GM12878 (cell line): ENCODE measurements around the gene ZNF627. TPM values are rescaled to one million over a fixed set of nuclear protein-coding genes. Genes with fewer than 3 reads are reported as not detected.

ENCODE experiments used
- ATAC-seq: fragments of 200-7000 bp; cut with Tn5 transposase; 3 replicates; pipeline ENCODE4 v1.9.1; 2020; ENCODE audit warnings: mild to moderate bottlenecking, moderate library complexity
- BruUV-seq: library from RNA; stranded (reverse); fragments of 400-500 nt; replicated peaks from 2 replicates; lab custom pipeline; 2021; lab: Mats Ljungman, UMichigan
- CTCF ChIA-PET: fragments of 300-600 bp; sonication (Branson Sonifier 250); formaldehyde crosslinking; extraction: SDS; loops from one replicate; lab custom pipeline; 2021; ENCODE audit warnings: inconsistent platforms; lab: Yijun Ruan, JAX
- POLR2A ChIA-PET: fragments of 350-600 bp; formaldehyde crosslinking; extraction: SDS; loops from one replicate; lab custom pipeline; 2021; ENCODE audit warnings: inconsistent platforms; lab: Charles Lee
- RAD21 ChIA-PET: fragments of 300-600 bp; sonication (Branson Sonifier 250); formaldehyde crosslinking; loops from one replicate; lab custom pipeline; 2023; ENCODE audit warnings: antibody characterized with exemption; ENCODE audit not compliant: unreplicated experiment; lab: Charles Lee
- SMC1A ChIA-PET: fragments of 300-600 bp; sonication (Branson Sonifier 250); formaldehyde crosslinking; loops from one replicate; lab custom pipeline; 2023; ENCODE audit not compliant: unreplicated experiment, uncharacterized antibody; lab: Charles Lee
- DNase-seq: peaks from one replicate; pipeline ENCODE4 v3.0.0-alpha.2; 2011; ENCODE audit warnings: low read depth, low spot score
- FAIRE-seq: peaks from 3 replicates; lab custom pipeline; 2011; peaks lifted over from hg19 to GRCh38; lab: Jason Lieb, UNC
- H2AFZ ChIP-seq: 2 replicates; pipeline ENCODE4 v1.6.0; 2011; ENCODE audit warnings: low read depth, low read length, control low read depth; ENCODE audit not compliant: control insufficient read depth
- H3K27ac ChIP-seq: 2 replicates; pipeline ENCODE4 v1.5.1; 2011; ENCODE audit warnings: control low read depth; ENCODE audit not compliant: control insufficient read depth, insufficient read depth
- H3K27me3 ChIP-seq, 2 experiments: replicated peaks in 1 of 2; 2 replicates each; pipeline versions ENCODE4 v1.6.0 to v1.6.1; 2011; ENCODE audit warnings: low read length in 1 of 2; ENCODE audit not compliant: control insufficient read depth in 2 of 2, insufficient read depth in 2 of 2
- H3K36me3 ChIP-seq, 2 experiments: 2 replicates each; pipeline ENCODE4 v1.5.1; 2011; ENCODE audit warnings: low read length in 1 of 2; ENCODE audit not compliant: control insufficient read depth in 2 of 2, insufficient read depth in 2 of 2
- H3K4me1 ChIP-seq: 2 replicates; pipeline ENCODE4 v1.6.1; 2011; ENCODE audit warnings: mild to moderate bottlenecking, low read length, moderate library complexity, mixed read lengths; ENCODE audit not compliant: control insufficient read depth, insufficient read depth
- H3K4me2 ChIP-seq: 2 replicates; pipeline ENCODE4 v1.6.0; 2011; ENCODE audit warnings: control low read depth; ENCODE audit not compliant: control insufficient read depth, insufficient read depth
- H3K4me3 ChIP-seq: fragments of 200-600 bp; sonication (generic); 2 replicates; pipeline ENCODE4 v1.5.1; 2016
- H3K79me2 ChIP-seq: 2 replicates; pipeline ENCODE4 v1.6.0; 2011; ENCODE audit warnings: low read length; ENCODE audit not compliant: control insufficient read depth, insufficient read depth
- H3K9ac ChIP-seq: 2 replicates; pipeline ENCODE4 v1.8.0; 2011; ENCODE audit warnings: low read length, control low read depth, mixed read lengths; ENCODE audit not compliant: control insufficient read depth, insufficient read depth
- H3K9me3 ChIP-seq: replicated peaks from 3 replicates; pipeline ENCODE4 v1.5.1; 2011; ENCODE audit warnings: mild to moderate bottlenecking, low read length; ENCODE audit not compliant: control insufficient read depth, insufficient read depth
- H4K20me1 ChIP-seq: 2 replicates; pipeline ENCODE4 v1.6.0; 2011; ENCODE audit not compliant: control insufficient read depth, insufficient read depth
- BCL11A ChIP-seq: IDR thresholded peaks from 2 replicates; pipeline ENCODE4 v1.6.1; 2011; ENCODE audit warnings: low read depth, low read length
- DPF2 ChIP-seq: fragments of 450-650 bp; IDR thresholded peaks from 2 replicates; pipeline ENCODE4 v1.6.1; 2017; ENCODE audit warnings: mild to moderate bottlenecking
- ELK1 ChIP-seq: IDR thresholded peaks from 2 replicates; pipeline ENCODE4 v1.6.1; 2012; ENCODE audit warnings: low read depth, low read length, improper control_type of control experiment
- FOS ChIP-seq: IDR thresholded peaks from 3 replicates; pipeline ENCODE4 v1.6.1; 2011; ENCODE audit warnings: borderline replicate concordance; ENCODE audit not compliant: insufficient read length; ENCODE audit errors: extremely low read depth
- GABPA ChIP-seq: IDR thresholded peaks from 2 replicates; pipeline ENCODE4 v1.6.1; 2014; ENCODE audit warnings: antibody characterized with exemption, low read depth, mild to moderate bottlenecking, inconsistent platforms
- MYC ChIP-seq: IDR thresholded peaks from 2 replicates; pipeline ENCODE4 v1.6.1; 2011; ENCODE audit warnings: mild to moderate bottlenecking, low read length, moderate library complexity, inconsistent platforms; ENCODE audit not compliant: insufficient read depth, insufficient replicate concordance, insufficient read length, severe bottlenecking
- NFIC ChIP-seq: IDR thresholded peaks from 2 replicates; pipeline ENCODE4 v1.6.1; 2012; ENCODE audit warnings: low read depth, mild to moderate bottlenecking, inconsistent platforms, low read length, moderate library complexity
- PRDM15 ChIP-seq: fragments of 450-650 bp; formaldehyde crosslinking; IDR thresholded peaks from 2 replicates; pipeline ENCODE4 v1.4.0; 2020; ENCODE audit warnings: mild to moderate bottlenecking, moderate library complexity
- RFX5 ChIP-seq: IDR thresholded peaks from 2 replicates; pipeline ENCODE4 v1.6.1; 2011; ENCODE audit warnings: low read depth, low read length, improper control_type of control experiment
- SIX5 ChIP-seq: IDR thresholded peaks from 2 replicates; pipeline ENCODE4 v1.6.1; 2011; ENCODE audit warnings: mild to moderate bottlenecking, low read depth, low read length, moderate library complexity; ENCODE audit not compliant: severe bottlenecking
- SUPT20H ChIP-seq: IDR thresholded peaks from 2 replicates; pipeline ENCODE4 v1.6.1; 2011; ENCODE audit warnings: low read depth, mild to moderate bottlenecking, low read length, moderate library complexity, borderline replicate concordance; ENCODE audit not compliant: control insufficient read depth
- WGBS: methylation state at CpG from one replicate; pipeline ENCODE4 v1.1.6; 2016; ENCODE audit warnings: low lambda C conversion rate; ENCODE audit not compliant: insufficient replicate concordance, insufficient coverage; ENCODE audit errors: missing lambda C conversion rate; 5-methylcytosine and 5-hydroxymethylcytosine counted together
- in situ Hi-C: fragments of 300-500 bp; cut with MboI; formaldehyde crosslinking; loops from 9 replicates; pipeline ENCODE4 v1.14.3; 2018; ENCODE audit warnings: mixed read lengths
- intact Hi-C: fragments of 100-400 bp; cut with micrococcal nuclease; formaldehyde crosslinking; loops from one replicate; pipeline ENCODE4 v1.14.2; 2022; ENCODE audit not compliant: unreplicated experiment
- polyA plus RNA-seq, 11 experiments: library from polyadenylated mRNA; depleted of rRNA in 4 of 11; unstranded in 6 of 11; stranded (reverse) in 5 of 11; fragments of >200 nt; fragmentation: Nextera tagmentation in 4 of 11; fragmentation: Illumina TruSeq in 1 of 11; extraction: Ambion mirVana in 4 of 11; extraction: Trizol in 1 of 11; gene quantifications; 1 replicate in 1 of 11; 2 replicates in 10 of 11; pipeline versions ENCODE4 v1.2.1 to v1.2.3, GENCODE V29; 2011 to 2016; ENCODE audit warnings: inconsistent platforms in 2 of 11, missing spikeins in 2 of 11, low read depth in 1 of 11
- total RNA-seq, 4 experiments: library from RNA; depleted of rRNA in 3 of 4; stranded (reverse); fragments of >200 nt in 3 of 4; fragmentation: Illumina TruSeq in 1 of 4; extraction: Trizol in 1 of 4; gene quantifications; 2 replicates each; pipeline versions ENCODE4 v1.2.1 to v1.2.3, GENCODE V29; 2013 to 2021
- TF ChIP-seq, protein P1 (sequence below): IDR thresholded peaks from 2 replicates; pipeline ENCODE4 v1.6.1; 2012; ENCODE audit warnings: mild to moderate bottlenecking, low read depth, low read length

Gene ZNF627
- total and polyA plus RNA-seq, 10 of the 15 experiments (the other 5 are each of a cell fraction or from before 2014, with no cell fraction given), result 5.1 to 13.7 (median 10.2) TPM

DNA sequence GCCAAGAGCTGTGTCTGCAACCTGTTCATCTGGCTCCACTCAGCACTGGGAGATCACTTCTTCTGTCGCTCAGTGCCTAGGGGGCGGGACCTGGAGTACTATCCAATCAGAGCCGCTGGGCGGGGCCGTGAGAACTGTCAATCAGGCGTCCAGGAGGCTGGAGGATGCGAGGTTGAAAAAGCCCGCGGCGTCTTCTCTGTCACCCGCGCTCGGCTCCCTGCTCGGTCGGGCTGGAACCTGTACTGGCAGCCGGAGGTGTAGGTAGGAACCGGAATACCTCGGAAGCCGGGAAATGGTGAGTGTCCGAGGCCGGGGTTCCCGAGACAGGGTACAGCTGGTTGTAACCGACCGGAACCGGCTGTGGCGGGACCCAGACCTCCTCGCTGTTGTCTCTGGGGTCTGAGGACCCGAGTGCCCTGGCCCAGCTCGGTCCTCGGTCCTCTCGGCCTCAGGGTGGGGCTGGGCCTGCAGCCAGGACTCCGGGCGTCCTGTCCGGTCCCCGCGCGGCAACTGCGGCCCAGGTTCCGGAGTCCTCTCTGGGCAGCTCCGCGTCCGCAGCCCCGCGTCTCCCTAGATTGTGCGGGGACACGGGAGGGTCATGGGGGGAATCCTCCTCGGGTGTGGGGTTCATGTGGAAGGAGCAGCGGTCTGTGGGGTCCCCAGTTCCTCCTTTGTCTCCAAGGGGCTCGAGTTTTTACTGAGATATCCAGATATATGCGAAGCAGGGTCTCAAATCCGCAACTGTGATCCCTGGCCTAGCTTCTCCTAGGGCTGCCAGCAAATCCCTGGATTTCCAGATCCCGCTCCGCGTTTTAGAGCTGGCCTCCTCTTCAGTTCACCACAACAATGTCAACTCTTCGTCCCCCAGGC, 42.6 kb downstream of the ZNF627 start:
- intact Hi-C loops, result no loop called here
- peak overlapping the region; percentile 70 for H3K27ac ChIP-seq
- RAD21 ChIA-PET, result no interaction called here
- H3K36me3 ChIP-seq, result no peaks in the 10 kb centered on the region
- peaks cover 1% of the 10 kb centered on the region; the same call in 1 of the 3 replicates for H3K9me3 ChIP-seq
- no peaks in the 10 kb centered on the region; the same call in 1 of the 2 replicates for H3K4me1 ChIP-seq
- peak overlapping the region; percentile 84 for H3K4me3 ChIP-seq
- no peaks in the 10 kb centered on the region for H4K20me1 ChIP-seq
- in situ Hi-C loops, result no loop called here
- H3K79me2 ChIP-seq, result no peaks in the 10 kb centered on the region
- H3K9ac ChIP-seq, result peak overlapping the region; percentile 77
- FAIRE-seq (peak; percentile 95), DNase-seq (peak; percentile 69), ATAC-seq (peak; percentile 100)
- 15% methylated on average over 44 of the region's 55 CpGs for WGBS
- SMC1A ChIA-PET, result interaction anchor here (0.5 kb wide), 1 partner anchor 415 kb away, joined by 3 read pairs; no protein-coding TSS in a partner anchor
- CTCF ChIA-PET, result no interaction called here
- no peaks in the 10 kb centered on the region for H3K27me3 ChIP-seq
- peak overlapping the region; percentile 94 for H2AFZ ChIP-seq
- no TSS peak for BruUV-seq
- peak overlapping the region; percentile 99 for H3K4me2 ChIP-seq
- POLR2A ChIA-PET, result no interaction called here
- TF ChIP-seq, protein P1, sequence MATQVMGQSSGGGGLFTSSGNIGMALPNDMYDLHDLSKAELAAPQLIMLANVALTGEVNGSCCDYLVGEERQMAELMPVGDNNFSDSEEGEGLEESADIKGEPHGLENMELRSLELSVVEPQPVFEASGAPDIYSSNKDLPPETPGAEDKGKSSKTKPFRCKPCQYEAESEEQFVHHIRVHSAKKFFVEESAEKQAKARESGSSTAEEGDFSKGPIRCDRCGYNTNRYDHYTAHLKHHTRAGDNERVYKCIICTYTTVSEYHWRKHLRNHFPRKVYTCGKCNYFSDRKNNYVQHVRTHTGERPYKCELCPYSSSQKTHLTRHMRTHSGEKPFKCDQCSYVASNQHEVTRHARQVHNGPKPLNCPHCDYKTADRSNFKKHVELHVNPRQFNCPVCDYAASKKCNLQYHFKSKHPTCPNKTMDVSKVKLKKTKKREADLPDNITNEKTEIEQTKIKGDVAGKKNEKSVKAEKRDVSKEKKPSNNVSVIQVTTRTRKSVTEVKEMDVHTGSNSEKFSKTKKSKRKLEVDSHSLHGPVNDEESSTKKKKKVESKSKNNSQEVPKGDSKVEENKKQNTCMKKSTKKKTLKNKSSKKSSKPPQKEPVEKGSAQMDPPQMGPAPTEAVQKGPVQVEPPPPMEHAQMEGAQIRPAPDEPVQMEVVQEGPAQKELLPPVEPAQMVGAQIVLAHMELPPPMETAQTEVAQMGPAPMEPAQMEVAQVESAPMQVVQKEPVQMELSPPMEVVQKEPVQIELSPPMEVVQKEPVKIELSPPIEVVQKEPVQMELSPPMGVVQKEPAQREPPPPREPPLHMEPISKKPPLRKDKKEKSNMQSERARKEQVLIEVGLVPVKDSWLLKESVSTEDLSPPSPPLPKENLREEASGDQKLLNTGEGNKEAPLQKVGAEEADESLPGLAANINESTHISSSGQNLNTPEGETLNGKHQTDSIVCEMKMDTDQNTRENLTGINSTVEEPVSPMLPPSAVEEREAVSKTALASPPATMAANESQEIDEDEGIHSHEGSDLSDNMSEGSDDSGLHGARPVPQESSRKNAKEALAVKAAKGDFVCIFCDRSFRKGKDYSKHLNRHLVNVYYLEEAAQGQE, result no peak
- no peak for TF ChIP-seq BCL11A
- TF ChIP-seq PRDM15 (CRISPR knock-in tag), result no peak
- no peak for TF ChIP-seq MYC
- TF ChIP-seq NFIC, result no peak
- TF ChIP-seq GABPA, result no peak
- TF ChIP-seq DPF2, result peak; percentile 65; the same call in 1 of the 2 replicates
- no peak for TF ChIP-seq SUPT20H
- no peak for TF ChIP-seq FOS
- TF ChIP-seq RFX5, result no peak
- TF ChIP-seq SIX5, result no peak
- TF ChIP-seq ELK1, result no peak
